IPS-15b (cell line): Measurements from ENCODE around the gene PHOSPHO2.

Experiments used
- H3K27me3 ChIP-seq: one replicate; pipeline ENCODE4 v1.6.1; 2013; ENCODE audit warnings: low read length; ENCODE audit not compliant: control insufficient read depth, insufficient read depth
- H3K36me3 ChIP-seq: one replicate; pipeline ENCODE4 v1.6.1; 2013; ENCODE audit warnings: low read length; ENCODE audit not compliant: control insufficient read depth, insufficient read depth
- H3K4me1 ChIP-seq: one replicate; pipeline ENCODE4 v1.6.1; 2013; ENCODE audit warnings: mild to moderate bottlenecking, low read length; ENCODE audit not compliant: control insufficient read depth, insufficient read depth
- H3K4me3 ChIP-seq: one replicate; pipeline ENCODE4 v1.5.1; 2013; ENCODE audit warnings: low read depth, low read length
- H3K9ac ChIP-seq: one replicate; pipeline ENCODE4 v1.6.1; 2013; ENCODE audit warnings: low read depth, mild to moderate bottlenecking, low read length
- H3K9me3 ChIP-seq: one replicate; pipeline ENCODE4 v1.6.1; 2013; ENCODE audit warnings: mild to moderate bottlenecking, low read length; ENCODE audit not compliant: control insufficient read depth, insufficient read depth

PHOSPHO2 gene

GRCh38 chr2:169748319-169748718 lies 54.0 kb downstream of the PHOSPHO2 start:
- Histone ChIP-seq H3K4me1 (no peaks in the 10 kb centered on the region), H3K9ac (no peak overlapping the region), H3K9me3 (no peaks in the 10 kb centered on the region), H3K4me3 (no peak overlapping the region), H3K27me3 (no peaks in the 10 kb centered on the region), H3K36me3 (no peaks in the 10 kb centered on the region)
